ENCODE data around the gene SENP1.

The SENP1 gene

DNA sequence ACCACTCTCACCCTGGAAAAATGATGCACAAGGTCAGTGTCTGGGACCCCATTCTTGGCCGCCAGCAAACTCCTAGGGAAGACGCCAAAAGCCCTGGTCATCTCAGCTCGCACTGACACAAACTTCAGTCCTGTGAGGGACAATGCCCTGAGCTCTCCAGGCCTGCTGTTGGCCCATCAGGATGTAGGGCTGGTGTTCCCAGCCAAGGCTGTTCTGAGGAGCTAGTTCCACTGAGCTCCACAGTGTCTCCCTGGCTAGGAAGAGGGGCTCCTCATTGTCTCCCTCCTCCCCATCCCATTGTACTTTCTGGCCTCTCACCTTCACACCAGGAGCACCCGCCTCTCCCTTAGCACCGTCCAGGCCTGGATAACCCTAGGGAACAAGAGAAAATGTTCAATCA lies 112.4 kb downstream of the SENP1 start:
- no peak for DNase-seq

Data from inflammatory macrophage (primary cell).